ENCODE data around the gene DDX43. TPM values are rescaled to one million over a fixed set of nuclear protein-coding genes. Genes with fewer than 3 reads are reported as not detected.

DDX43 gene
- total RNA-seq (ENCODE audit: low replicate concordance): not detected in 2 replicates

GRCh38 chr6:73394577-73395354 lies at the start of gene DDX43:
DDX43 (plus strand) TSS chr6:73394828; CDS start chr6:73394906, 78 bp downstream.
- no peak within 1 kb of the TSS for H3K27ac Mint-ChIP-seq
- no peak within 1 kb of the TSS for H3K4me3 Mint-ChIP-seq
- Histone ChIP-seq H3K9ac (no peak within 1 kb of the TSS), H3K27me3 (peaks cover 2% of the 10 kb centered on the region), H2AFZ (replicated peaks) (no peak within 1 kb of the TSS), H3K36me3 (no peaks in the 10 kb centered on the region), H3K27ac (no peak within 1 kb of the TSS), H3K9me3 (ENCODE audit: low read depth) (no peaks in the 10 kb centered on the region), H3K4me3 (no peak within 1 kb of the TSS), H3K79me2 (ENCODE audit: low read depth) (no peaks in the 10 kb centered on the region), H4K20me1 (ENCODE audit: low read depth) (no peaks in the 10 kb centered on the region), H3K4me2 (no peak within 1 kb of the TSS), H3K4me1 (no peaks in the 10 kb centered on the region), H3F3A (ENCODE audit: low read depth) (no peaks in the 10 kb centered on the region)
- no peaks in the 10 kb centered on the region for H3K9me3 Mint-ChIP-seq
- no peaks in the 10 kb centered on the region for H3K36me3 Mint-ChIP-seq
- DNase-seq (ENCODE audit: low spot score): no peak
- no peaks in the 10 kb centered on the region for H3K27me3 Mint-ChIP-seq (ENCODE audit: insufficient read depth, low read depth)
- H3K4me1 Mint-ChIP-seq: no peaks in the 10 kb centered on the region
- TF ChIP-seq CTCF (IDR thresholded peaks at IDR 0.05) (no peak), EZH2phosphoT487 (IDR thresholded peaks at IDR 0.05) (no peak), EZH2 (IDR thresholded peaks at IDR 0.05) (no peak)

DNA sequence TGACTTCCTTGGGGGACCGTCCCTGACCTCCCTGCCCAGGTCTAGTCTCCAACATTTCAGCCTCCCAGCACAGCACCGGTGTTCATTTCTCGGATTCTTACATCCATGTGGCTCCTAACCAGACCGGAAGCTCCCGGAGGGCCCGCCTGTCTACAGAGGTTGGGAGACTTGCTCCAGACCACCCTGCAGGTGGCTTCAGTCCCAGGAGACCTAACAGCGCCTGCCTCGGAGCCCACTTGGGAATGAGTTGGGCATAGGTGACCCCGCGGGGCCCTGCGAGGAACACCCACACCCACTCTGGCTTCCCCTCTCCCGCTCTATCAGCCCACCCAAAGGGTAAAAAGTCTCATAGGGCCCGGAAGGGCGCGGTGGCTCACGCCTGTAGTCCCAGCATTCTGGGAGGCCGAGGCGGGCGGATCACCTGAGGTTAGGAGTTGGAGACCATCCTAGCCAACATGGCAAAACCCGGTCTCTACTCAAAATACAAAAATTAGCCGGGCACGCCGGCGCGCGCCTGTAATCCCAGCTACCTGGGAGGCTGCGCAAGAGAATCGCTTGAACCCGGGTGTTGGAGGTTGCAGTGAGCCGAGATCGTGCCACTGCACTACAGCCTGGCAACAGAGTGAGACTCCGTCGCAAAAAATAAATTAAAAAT lies 46.0 kb upstream of the DDX43 start:
- H3K36me3 Mint-ChIP-seq: no peaks in the 10 kb centered on the region
- Histone ChIP-seq H3K4me3 (no peak overlapping the region), H3K4me2 (peak overlapping the region; percentile 16), H3K27ac (no peak overlapping the region), H4K20me1 (ENCODE audit: low read depth) (no peaks in the 10 kb centered on the region), H3K4me1 (peaks cover 8% of the 10 kb centered on the region), H3F3A (ENCODE audit: low read depth) (no peaks in the 10 kb centered on the region), H3K79me2 (ENCODE audit: low read depth) (no peaks in the 10 kb centered on the region), H3K9me3 (ENCODE audit: low read depth) (no peaks in the 10 kb centered on the region), H3K36me3 (no peaks in the 10 kb centered on the region), H2AFZ (replicated peaks) (no peak overlapping the region), H3K27me3 (peaks cover 5% of the 10 kb centered on the region), H3K9ac (no peak overlapping the region)
- no peak for DNase-seq (ENCODE audit: low spot score)
- H3K4me1 Mint-ChIP-seq: peaks cover 2% of the 10 kb centered on the region
- H3K4me3 Mint-ChIP-seq: no peak overlapping the region
- H3K27me3 Mint-ChIP-seq (ENCODE audit: insufficient read depth, low read depth): peaks cover 2% of the 10 kb centered on the region
- H3K27ac Mint-ChIP-seq: no peak overlapping the region
- TF ChIP-seq CTCF (IDR thresholded peaks at IDR 0.05): no peak
- no peak for TF ChIP-seq EZH2phosphoT487 (IDR thresholded peaks at IDR 0.05)
- TF ChIP-seq EZH2 (IDR thresholded peaks at IDR 0.05): no peak
- H3K9me3 Mint-ChIP-seq: no peaks in the 10 kb centered on the region

DNA sequence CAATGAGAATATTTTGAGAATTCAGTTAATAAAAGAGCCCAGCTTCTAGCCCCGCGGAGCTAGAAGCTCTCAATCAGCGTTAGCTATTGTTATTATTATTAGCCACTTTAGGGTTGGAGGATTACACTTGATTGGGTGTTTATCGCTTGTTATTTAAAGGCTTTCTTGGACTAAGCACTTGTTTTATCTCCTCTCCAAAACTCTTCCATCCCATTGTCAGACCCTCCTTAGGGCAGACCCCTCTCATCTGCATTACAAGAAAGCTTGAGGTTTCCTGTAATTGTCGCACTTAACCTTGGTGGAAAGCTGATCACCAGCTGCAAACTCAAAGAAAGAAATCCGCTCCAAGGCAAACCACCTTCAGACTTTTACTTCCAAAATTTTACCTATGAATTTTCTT lies 45.3 kb upstream of the DDX43 start:
- Histone ChIP-seq H3K79me2 (ENCODE audit: low read depth) (no peaks in the 10 kb centered on the region), H3F3A (ENCODE audit: low read depth) (no peaks in the 10 kb centered on the region), H3K36me3 (no peaks in the 10 kb centered on the region), H3K4me1 (peaks cover 8% of the 10 kb centered on the region), H3K9me3 (ENCODE audit: low read depth) (no peaks in the 10 kb centered on the region), H3K27ac (no peak overlapping the region), H4K20me1 (ENCODE audit: low read depth) (no peaks in the 10 kb centered on the region), H3K9ac (no peak overlapping the region), H2AFZ (replicated peaks) (no peak overlapping the region), H3K27me3 (peaks cover 5% of the 10 kb centered on the region), H3K4me2 (peak overlapping the region; percentile 16), H3K4me3 (no peak overlapping the region)
- no peak for TF ChIP-seq EZH2phosphoT487 (IDR thresholded peaks at IDR 0.05)
- no peak for TF ChIP-seq EZH2 (IDR thresholded peaks at IDR 0.05)
- no peak for TF ChIP-seq CTCF (IDR thresholded peaks at IDR 0.05)
- Mint-ChIP-seq H3K4me1 (peaks cover 2% of the 10 kb centered on the region), H3K4me3 (no peak overlapping the region), H3K27me3 (ENCODE audit: insufficient read depth, low read depth) (peaks cover 2% of the 10 kb centered on the region), H3K9me3 (no peaks in the 10 kb centered on the region), H3K27ac (no peak overlapping the region), H3K36me3 (no peaks in the 10 kb centered on the region)
- peak; percentile 9 for DNase-seq (ENCODE audit: low spot score)
